Endodermal cell (in vitro differentiated cells): ENCODE results near the gene CAMTA1. TPM values are rescaled to one million over a fixed set of nuclear protein-coding genes. Genes with fewer than 3 reads are reported as not detected.

Experiments used
- DNase-seq: peaks from one replicate; pipeline ENCODE4 v3.0.0-alpha.2; 2017
- H3K27ac ChIP-seq: 2 replicates; pipeline ENCODE4 v1.5.1; 2013; ENCODE audit warnings: mild to moderate bottlenecking, low read depth, low read length, moderate library complexity
- H3K27me3 ChIP-seq: 2 replicates; pipeline ENCODE4 v1.6.1; 2013; ENCODE audit warnings: mild to moderate bottlenecking, low read length, moderate library complexity; ENCODE audit not compliant: insufficient read depth, control insufficient read depth, poor library complexity, severe bottlenecking
- H3K36me3 ChIP-seq: 2 replicates; pipeline ENCODE4 v1.7.0; 2013; ENCODE audit warnings: mild to moderate bottlenecking, low read length, moderate library complexity; ENCODE audit not compliant: control insufficient read depth, insufficient read depth
- H3K4me1 ChIP-seq: one replicate; pipeline ENCODE4 v1.7.0; 2013; ENCODE audit warnings: low read length; ENCODE audit not compliant: control insufficient read depth, insufficient read depth
- H3K4me3 ChIP-seq: 2 replicates; pipeline ENCODE4 v1.5.1; 2013; ENCODE audit warnings: mild to moderate bottlenecking, low read length, moderate library complexity
- H3K9ac ChIP-seq: 2 replicates; pipeline ENCODE4 v1.6.1; 2013; ENCODE audit warnings: mild to moderate bottlenecking, low read length, moderate library complexity; ENCODE audit not compliant: poor library complexity, severe bottlenecking; ENCODE audit errors: extremely low read depth
- H3K9me3 ChIP-seq: 2 replicates; pipeline ENCODE4 v1.6.1; 2013; ENCODE audit warnings: mild to moderate bottlenecking, low read length, moderate library complexity; ENCODE audit not compliant: control insufficient read depth
- H3K27ac Mint-ChIP-seq: 2 replicates; pipeline ENCODE4 v1.8.0; 2020; ENCODE audit warnings: mixed read lengths
- H3K27me3 Mint-ChIP-seq: 2 replicates; pipeline ENCODE4 v1.8.0; 2021; ENCODE audit warnings: mild to moderate bottlenecking, mixed read lengths; ENCODE audit not compliant: insufficient read depth
- H3K36me3 Mint-ChIP-seq: 2 replicates; pipeline ENCODE4 v1.8.0; 2020; ENCODE audit warnings: low read depth, mixed read lengths
- H3K4me1 Mint-ChIP-seq: 2 replicates; pipeline ENCODE4 v1.8.0; 2020; ENCODE audit warnings: mixed read lengths
- H3K4me3 Mint-ChIP-seq: 2 replicates; pipeline ENCODE4 v1.8.0; 2020; ENCODE audit warnings: mild to moderate bottlenecking, moderate library complexity, mixed read lengths
- H3K9me3 Mint-ChIP-seq: 2 replicates; pipeline ENCODE4 v1.8.0; 2020; ENCODE audit warnings: mild to moderate bottlenecking, mixed read lengths
- CTCF ChIP-seq: fragments of 200-600 bp; sonication (generic); conservative IDR thresholded peaks from 2 replicates; pipeline ENCODE4 v1.5.0; 2021; ENCODE audit warnings: antibody characterized with exemption, mild to moderate bottlenecking
- WGBS, 2 experiments: methylation state at CpG; one replicate each; pipeline versions ENCODE4 v1.1.5 to v1.1.7; 2013; ENCODE audit warnings: missing lambda C conversion rate in 2 of 2, mixed read lengths in 1 of 2; ENCODE audit not compliant: insufficient coverage in 1 of 2, insufficient read length in 1 of 2; 5-methylcytosine and 5-hydroxymethylcytosine counted together
- total RNA-seq, 2 donors: library from RNA; stranded (reverse); fragmentation: NEBNext Ultra II Directional in 1 of 2; extraction: Animal tissue kit (Norgen Biotek cat#: 25700) in 1 of 2; gene quantifications; 2 replicates in 1 of 2; 3 replicates in 1 of 2; pipeline ENCODE4 v1.2.1, GENCODE V29; 2021

The CAMTA1 gene
- total RNA-seq, 2 donors from 2014 or later, result 123 to 137 TPM

DNA sequence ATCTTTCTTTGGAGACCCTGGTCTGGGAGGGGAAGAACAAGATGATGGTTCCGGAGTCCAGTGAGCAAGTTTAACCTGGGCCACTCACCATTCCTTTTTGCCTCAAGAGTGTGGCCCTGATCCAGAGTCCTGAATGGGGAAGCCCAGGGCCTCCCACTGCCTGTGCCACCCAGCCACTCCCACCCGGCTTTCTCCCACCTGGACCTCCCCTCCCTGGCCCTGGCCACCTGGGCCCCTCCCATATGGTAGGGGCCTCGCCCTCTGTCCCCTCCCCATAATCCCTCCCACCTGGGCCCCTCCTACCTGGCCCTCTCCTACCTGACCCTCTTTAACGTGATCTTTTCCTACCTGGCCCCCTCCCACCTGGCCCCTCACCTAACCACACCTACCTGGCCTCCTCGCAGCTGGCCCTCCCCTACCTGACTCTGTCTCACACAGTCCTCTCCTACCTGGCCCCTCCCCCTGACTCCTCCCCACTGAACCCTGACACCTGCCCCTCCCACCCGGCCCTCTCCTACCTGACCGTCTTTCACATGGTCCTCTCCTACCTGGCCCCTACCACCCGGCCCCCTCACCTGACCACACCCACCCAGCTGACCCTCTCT is 765.1 kb downstream of the CAMTA1 start:
- Mint-ChIP-seq H3K9me3 (peaks cover 3% of the 10 kb centered on the region), H3K4me3 (no peak overlapping the region), H3K36me3 (no peaks in the 10 kb centered on the region), H3K27me3 (peaks cover 10% of the 10 kb centered on the region), H3K27ac (no peak overlapping the region), H3K4me1 (peaks cover 28% of the 10 kb centered on the region)
- H3K36me3 ChIP-seq, result no peaks in the 10 kb centered on the region
- no peak overlapping the region for H3K9ac ChIP-seq
- no peaks in the 10 kb centered on the region for H3K9me3 ChIP-seq
- H3K27ac ChIP-seq, result no peak overlapping the region
- no peak overlapping the region for H3K4me3 ChIP-seq
- DNase-seq, result peak; percentile 93
- peaks cover 3% of the 10 kb centered on the region for H3K4me1 ChIP-seq
- TF ChIP-seq CTCF, result no peak
- 83 to 93% methylated on average over 4 to 8 of the region's 8 CpGs for WGBS, 2 experiments
- no peaks in the 10 kb centered on the region for H3K27me3 ChIP-seq

DNA sequence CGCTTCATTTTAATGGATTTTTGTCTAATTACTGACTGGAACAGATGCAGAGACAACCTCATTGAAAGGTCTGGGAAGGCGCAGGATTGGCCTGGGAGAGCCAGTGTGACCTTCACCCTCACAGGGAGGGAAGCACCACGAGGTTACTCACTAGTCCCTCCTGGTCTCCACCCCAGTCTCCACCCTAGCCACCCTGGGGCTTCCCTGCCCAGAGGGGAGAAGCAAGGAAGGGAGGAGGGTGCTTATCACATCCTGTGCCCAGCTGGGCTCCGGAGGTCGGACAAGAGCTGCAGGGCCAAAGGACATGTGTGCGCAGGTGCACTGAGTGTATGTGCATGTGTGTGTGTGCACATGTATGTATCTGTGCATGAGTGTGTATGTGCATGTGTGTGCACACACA is 765.7 kb downstream of the CAMTA1 start:
- Mint-ChIP-seq H3K4me1 (peaks cover 34% of the 10 kb centered on the region), H3K9me3 (peaks cover 3% of the 10 kb centered on the region), H3K4me3 (no peak overlapping the region), H3K27me3 (peaks cover 16% of the 10 kb centered on the region), H3K36me3 (no peaks in the 10 kb centered on the region), H3K27ac (no peak overlapping the region)
- H3K4me1 ChIP-seq, result peaks cover 3% of the 10 kb centered on the region
- H3K4me3 ChIP-seq, result no peak overlapping the region
- DNase-seq, result no peak
- no peaks in the 10 kb centered on the region for H3K9me3 ChIP-seq
- WGBS, 2 experiments, result 89 to 91% methylated on average over 4 to 6 of the region's 6 CpGs
- H3K9ac ChIP-seq, result no peak overlapping the region
- no peak overlapping the region for H3K27ac ChIP-seq
- H3K27me3 ChIP-seq, result no peaks in the 10 kb centered on the region
- no peaks in the 10 kb centered on the region for H3K36me3 ChIP-seq
- TF ChIP-seq CTCF, result no peak

GRCh38 chr1:7551442-7551841 is 766.2 kb downstream of the CAMTA1 start:
- 73 to 81% methylated on average over 5 to 8 of the region's 8 CpGs for WGBS, 2 experiments
- Histone ChIP-seq H3K9ac (no peak overlapping the region), H3K27me3 (no peaks in the 10 kb centered on the region), H3K36me3 (no peaks in the 10 kb centered on the region), H3K4me3 (no peak overlapping the region), H3K9me3 (no peaks in the 10 kb centered on the region), H3K4me1 (peaks cover 3% of the 10 kb centered on the region), H3K27ac (no peak overlapping the region)
- peaks cover 34% of the 10 kb centered on the region for H3K4me1 Mint-ChIP-seq
- no peak overlapping the region for H3K4me3 Mint-ChIP-seq
- no peaks in the 10 kb centered on the region for H3K36me3 Mint-ChIP-seq
- no peak for TF ChIP-seq CTCF
- no peak for DNase-seq
- no peak overlapping the region for H3K27ac Mint-ChIP-seq
- peaks cover 3% of the 10 kb centered on the region for H3K9me3 Mint-ChIP-seq
- peaks cover 20% of the 10 kb centered on the region for H3K27me3 Mint-ChIP-seq
